SK-N-SH (cell line): ENCODE results near the gene KIF3B. TPM values are rescaled to one million over a fixed set of nuclear protein-coding genes. Genes with fewer than 3 reads are reported as not detected.

ENCODE experiments used
- CHD2 ChIP-seq: fragments of 150-350 bp; IDR thresholded peaks from 2 replicates; pipeline ENCODE4 v1.6.1; 2018; ENCODE audit warnings: low read length; ENCODE audit not compliant: partially characterized antibody
- EP300 ChIP-seq, 2 experiments: IDR thresholded peaks; 2 replicates each; pipeline versions ENCODE4 v1.4.0 to v1.6.1; 2012; ENCODE audit warnings: borderline replicate concordance in 1 of 2, low read depth in 1 of 2, low read length in 1 of 2
- IRF3 ChIP-seq: fragments of 150-350 bp; IDR thresholded peaks from 2 replicates; pipeline ENCODE4 v1.6.1; 2016; ENCODE audit warnings: mild to moderate bottlenecking, low read depth, low read length
- MXI1 ChIP-seq: IDR thresholded peaks from 2 replicates; pipeline ENCODE4 v1.6.1; 2012; ENCODE audit warnings: mild to moderate bottlenecking, low read depth, low read length, improper control_type of control experiment
- RCOR1 ChIP-seq: fragments of 150-350 bp; IDR thresholded peaks from 2 replicates; pipeline ENCODE4 v1.6.1; 2017; ENCODE audit warnings: antibody characterized with exemption, low read length
- REST ChIP-seq: IDR thresholded peaks from 2 replicates; pipeline ENCODE4 v1.6.1; 2012; ENCODE audit warnings: mild to moderate bottlenecking, low read depth, low read length, moderate library complexity
- TCF12 ChIP-seq: IDR thresholded peaks from 2 replicates; pipeline ENCODE4 v1.4.0; 2012
- ZBTB33 ChIP-seq: IDR thresholded peaks from 2 replicates; pipeline ENCODE4 v1.4.0; 2012; ENCODE audit warnings: low read depth, borderline replicate concordance
- polyA plus RNA-seq, 3 experiments: library from polyadenylated mRNA; depleted of rRNA; stranded (reverse); fragments of >200 nt; gene quantifications; 2 replicates each; pipeline ENCODE4 v1.2.3, GENCODE V29; 2012
- TF ChIP-seq, protein P1 (sequence below): IDR thresholded peaks from 2 replicates; pipeline ENCODE4 v1.4.0; 2012; ENCODE audit warnings: low read depth
- TF ChIP-seq, protein P2 (sequence below): IDR thresholded peaks from 2 replicates; pipeline ENCODE4; 2012

The KIF3B gene
- polyA plus RNA-seq, 1 of the 3 experiments (the other 2 are of a cell fraction): 18.6 TPM

DNA sequence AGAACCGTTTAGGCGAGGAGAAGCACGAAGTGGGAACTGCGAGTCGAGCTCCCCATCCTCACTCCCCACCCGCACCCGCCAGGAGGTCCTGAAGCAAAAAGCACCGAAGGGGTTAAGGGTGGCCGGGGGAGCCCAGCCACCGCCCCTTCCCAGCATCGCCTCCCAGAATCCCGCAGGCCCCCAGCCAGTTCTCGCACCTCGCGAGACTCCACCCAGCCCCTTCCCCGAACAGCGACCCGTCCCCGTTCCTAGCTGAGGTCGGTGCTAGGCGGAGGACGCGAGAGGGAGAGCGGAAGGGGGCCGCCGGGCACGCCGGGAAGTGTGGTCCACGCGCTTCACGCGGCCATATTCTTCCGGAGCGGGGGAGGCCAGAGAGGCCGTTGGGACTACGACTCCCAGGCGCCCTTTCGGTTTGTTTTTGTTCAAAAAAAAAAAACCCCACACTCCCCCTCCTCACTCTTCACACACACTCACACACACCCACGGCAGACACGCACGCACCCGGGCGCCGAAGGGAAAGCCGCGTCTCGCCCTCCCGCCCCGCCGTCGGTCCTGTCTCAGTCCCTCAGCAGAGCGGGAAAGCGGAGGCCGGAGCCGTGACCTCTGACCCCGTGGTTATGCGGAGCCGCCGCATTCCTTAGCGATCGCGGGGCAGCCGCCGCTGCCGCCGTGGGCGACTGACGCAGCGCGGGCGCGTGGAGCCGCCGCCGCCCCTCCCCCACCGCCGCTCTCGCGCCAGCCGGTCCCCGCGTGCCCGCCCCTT is 80.6 kb downstream of the KIF3B start, which contains the start of gene ASXL1 (continued):
- TF ChIP-seq IRF3 (no peak), REST (peak; percentile 71; the same call in 1 of the 2 replicates), CHD2 (peak; percentile 100), ZBTB33 (peak; percentile 99), MXI1 (peak; percentile 14; the same call in 1 of the 2 replicates), EP300 (IDR thresholded peaks at IDR 0.05; ENCODE audit: borderline replicate concordance in 1 of 2, low read depth in 1 of 2, low read length in 1 of 2) (no peak), RCOR1 (peak; percentile 56), TCF12 (peak; percentile 29; the same call in 1 of the 2 replicates)
- TF ChIP-seq, protein P1, sequence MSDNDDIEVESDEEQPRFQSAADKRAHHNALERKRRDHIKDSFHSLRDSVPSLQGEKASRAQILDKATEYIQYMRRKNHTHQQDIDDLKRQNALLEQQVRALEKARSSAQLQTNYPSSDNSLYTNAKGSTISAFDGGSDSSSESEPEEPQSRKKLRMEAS: peak; percentile 59; the same call in 1 of the 2 replicates
- TF ChIP-seq, protein P2, sequence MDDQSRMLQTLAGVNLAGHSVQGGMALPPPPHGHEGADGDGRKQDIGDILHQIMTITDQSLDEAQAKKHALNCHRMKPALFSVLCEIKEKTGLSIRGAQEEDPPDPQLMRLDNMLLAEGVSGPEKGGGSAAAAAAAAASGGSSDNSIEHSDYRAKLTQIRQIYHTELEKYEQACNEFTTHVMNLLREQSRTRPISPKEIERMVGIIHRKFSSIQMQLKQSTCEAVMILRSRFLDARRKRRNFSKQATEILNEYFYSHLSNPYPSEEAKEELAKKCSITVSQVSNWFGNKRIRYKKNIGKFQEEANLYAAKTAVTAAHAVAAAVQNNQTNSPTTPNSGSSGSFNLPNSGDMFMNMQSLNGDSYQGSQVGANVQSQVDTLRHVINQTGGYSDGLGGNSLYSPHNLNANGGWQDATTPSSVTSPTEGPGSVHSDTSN: 0 out of 2 replicates have a peak, but pooled peaks have one; percentile 4
